GM21529 (cell line): Measurements from ENCODE around the gene KLF7.

ENCODE experiments used
- ATAC-seq: cut with Tn5 transposase; IDR thresholded peaks from one replicate; pipeline ENCODE4 v1.9.1; 2021; ENCODE audit not compliant: unreplicated experiment

Gene KLF7

DNA sequence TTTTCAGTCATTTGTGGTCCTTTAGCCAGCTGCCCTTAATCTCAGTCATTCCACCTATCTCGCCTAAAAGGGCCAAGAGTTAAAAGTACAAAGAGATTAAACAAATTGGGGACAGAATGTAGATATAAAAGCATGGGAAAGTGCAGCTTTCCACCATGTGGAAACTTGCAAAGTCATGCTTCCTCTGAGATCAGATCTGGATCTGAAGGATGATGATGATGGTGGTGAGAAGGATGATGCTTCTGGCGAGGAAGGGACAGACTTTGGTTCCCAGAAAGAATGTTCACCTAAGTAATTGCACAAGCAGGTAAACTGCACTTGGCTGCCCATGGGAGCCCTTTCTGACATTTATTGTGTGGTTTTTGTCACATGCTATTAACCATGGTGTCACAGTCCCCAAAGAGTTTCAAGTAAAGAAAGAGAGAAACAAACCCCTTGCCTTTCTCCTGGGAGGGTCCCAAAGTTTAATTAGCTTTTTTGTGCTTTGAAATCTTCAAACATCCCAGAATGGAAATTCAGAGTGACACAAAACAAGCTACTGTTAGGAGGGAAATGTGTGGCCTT lies 34.7 kb downstream of the KLF7 start:
- ATAC-seq: no peak

DNA sequence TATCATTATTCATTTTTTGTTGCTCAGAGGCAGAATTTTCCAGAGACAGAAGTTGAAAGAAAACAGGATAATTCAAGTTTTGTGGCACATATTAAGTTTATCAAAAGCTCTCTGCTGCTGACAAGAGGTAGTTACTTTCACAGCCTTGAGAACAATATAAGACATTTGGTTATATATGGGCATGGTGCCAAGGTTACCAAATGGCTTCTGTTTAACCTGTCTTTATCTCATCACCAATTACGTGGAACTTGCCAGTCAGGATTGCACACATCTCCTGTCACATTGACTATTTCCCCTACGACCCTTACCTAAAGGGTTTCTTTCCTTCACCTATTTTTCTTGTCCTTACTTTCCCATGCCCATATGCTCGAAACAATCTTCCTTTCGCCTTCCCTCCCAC lies 35.9 kb downstream of the KLF7 start:
- ATAC-seq: no peak

DNA sequence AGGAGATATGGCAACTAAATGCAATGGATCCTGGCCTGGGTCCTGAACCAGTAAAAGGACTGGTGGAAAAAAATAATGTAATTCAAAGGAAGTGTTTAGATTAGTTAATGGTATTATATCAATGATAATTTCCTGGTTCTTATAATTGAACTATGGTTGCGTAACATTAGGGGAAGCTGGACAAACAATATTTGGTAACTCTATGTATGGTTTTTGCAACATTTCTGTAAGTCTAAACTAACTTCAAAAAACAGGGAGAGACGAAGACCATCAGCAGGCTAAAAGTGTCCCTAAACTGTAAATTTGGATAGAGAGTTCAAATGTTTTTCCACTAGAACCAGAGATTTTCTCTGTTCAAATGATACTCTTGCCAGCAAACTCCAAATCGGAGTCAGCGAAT lies 36.9 kb downstream of the KLF7 start:
- no peak for ATAC-seq

DNA sequence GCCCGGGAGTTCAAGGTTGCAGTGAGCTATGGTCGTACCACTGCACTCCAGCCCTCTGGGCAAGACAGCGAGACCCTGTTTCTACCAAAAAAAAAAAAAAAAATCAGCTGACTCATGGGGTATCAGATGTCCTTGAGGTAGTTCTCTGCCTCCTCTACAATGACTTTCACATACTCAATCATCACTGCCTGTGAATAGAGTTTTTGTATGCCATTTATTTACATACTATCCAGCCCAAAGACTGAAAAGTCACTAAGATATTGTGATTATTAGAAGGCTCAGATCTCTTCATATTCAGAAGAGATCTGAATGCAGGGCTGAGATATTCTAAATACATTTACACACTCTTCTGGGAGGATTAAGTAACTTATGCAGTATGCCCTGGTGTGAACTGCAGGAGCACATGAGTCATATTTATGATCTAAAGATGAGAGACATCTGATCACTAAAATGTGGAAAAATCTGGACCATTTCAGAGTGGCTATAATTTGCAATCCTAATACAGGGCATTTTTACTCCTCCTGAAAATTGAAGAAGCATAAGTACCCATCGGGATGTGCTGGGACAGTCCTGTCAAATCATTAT lies 38.9 kb downstream of the KLF7 start:
- ATAC-seq: no peak

DNA sequence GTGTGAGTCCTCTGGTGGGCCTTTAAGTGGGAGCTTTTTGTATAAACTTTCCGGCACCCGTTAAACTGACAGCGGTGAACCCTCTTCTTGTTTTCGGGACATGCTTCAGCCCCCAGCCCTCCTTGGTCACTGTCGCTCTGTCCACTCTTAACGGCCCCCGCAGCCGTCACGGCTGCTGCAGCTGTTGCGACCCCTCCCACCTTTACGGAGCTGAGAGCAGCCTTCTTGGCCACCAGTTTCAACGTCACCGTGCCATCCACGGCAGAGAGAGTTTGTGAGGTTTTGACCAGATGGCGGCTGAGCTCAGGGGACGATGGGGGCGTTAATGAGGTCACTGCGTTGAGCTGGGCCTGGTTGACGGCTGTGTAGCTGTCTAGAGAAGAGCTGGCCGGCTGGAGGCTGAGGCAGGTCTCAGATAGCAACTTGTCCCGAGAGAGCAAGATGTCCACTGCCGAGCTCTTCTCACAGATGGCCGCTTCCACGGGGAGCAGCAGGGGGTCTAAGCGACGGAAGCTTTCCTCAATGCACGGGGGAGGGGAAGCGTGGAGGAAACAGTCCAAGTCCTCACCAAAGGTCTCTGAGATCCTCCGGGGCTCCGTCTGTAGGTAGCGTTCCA lies 41.9 kb downstream of the KLF7 start:
- no peak for ATAC-seq

DNA sequence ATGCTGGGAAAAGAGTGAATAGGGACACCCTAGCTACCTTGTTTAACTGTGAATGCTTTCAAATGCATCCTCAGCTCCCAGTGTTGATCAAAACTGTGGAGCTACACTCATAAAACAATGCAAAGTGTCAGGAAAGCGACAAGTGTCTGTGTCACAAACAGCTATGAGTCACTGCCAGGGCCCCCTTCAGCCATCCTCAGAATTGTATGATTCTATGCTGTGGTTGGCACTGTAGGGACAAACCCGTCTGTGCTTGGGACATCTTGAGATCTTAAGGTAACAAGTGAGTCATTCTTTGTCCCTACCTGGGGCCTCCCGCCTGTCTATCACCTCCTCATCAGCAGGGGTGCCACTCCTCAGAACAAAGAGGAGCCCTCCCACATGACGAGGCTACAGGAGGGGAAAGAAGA lies 42.4 kb downstream of the KLF7 start:
- ATAC-seq: no peak

DNA sequence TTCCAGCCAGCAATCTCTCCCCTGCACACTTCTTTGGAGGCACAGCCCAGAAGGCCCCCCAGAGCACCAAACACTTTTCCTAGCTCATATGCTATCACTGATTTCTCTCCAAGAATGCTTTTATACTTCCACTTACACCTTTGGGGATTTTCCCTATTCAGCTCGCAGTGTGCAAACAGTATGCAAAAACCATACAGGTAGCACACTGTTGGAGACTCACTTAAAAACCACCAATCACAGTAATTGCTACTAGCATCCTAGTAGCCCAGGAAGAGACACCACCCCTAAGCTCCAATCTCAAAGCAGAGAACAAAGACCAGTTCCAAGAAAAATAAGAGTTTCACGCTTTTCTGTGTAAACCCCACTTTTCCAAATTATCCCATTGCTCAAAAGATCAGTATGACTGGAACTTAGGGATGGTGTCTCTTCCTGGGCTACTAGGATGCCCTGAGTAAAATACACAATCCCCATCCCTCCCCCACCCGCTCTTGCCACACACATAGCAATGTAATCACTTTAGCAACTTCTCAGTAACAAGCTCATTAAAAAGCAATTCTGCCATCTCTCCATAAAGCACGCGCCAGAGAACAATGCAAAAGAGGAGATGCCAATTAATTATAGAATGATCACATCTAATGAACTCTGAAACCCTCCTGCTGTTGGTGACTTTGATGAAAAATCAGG lies 43.0 kb downstream of the KLF7 start:
- no peak for ATAC-seq

DNA sequence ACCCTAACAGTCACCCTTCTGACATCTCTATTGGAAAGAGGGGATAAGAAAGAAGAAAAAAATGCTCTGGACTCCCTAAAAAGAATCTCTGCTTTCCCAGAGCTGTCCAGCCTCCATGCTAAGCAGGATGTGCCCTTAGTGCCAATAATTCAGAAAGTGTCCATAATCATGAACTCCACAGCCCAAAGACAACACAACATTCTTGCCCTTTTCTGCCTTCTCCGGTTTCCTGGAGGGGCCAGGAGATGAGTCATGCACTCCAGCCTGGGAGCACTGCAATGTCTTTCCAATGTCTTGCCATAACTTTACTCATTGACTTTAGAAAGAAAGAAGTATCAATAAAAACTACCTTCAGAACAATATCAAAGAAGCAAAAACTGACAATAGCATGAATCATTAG lies 44.0 kb downstream of the KLF7 start:
- no peak for ATAC-seq

DNA sequence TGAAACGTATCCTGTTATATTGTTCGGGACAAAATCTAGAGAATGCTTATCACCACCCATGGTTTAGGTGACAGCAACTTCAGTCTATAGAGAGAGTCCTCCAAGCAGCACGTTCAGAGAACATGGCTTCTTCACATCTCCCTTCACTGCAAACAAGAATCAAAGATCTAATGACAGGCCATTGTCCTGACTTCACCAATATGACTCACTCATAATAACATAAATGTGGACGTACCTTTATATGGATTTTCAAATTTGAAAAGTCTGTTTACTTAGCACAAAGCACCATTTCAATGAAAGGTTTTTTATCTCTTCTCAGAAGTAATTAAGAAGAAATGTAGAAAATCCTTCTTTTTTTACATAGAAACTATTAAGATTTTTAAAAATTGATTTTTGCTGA lies 46.7 kb downstream of the KLF7 start:
- ATAC-seq: no peak

DNA sequence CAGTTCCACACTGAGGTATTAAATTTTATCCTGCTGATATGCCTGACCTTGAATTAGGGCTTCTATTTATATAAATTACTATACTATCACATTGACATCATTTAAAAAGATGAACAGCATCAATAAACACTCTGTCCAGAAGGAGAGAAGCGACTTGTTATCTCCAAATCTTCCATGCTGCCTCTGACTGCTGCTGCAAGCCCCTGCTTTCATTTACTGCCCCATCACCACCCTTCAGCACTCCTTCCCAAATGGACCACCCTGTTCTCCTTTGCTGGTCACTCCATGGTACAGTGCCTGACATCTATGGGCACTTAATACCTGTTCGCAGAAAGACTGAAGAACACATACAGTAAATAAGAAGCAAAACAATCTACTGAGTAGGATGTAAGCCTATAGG lies 48.1 kb downstream of the KLF7 start:
- no peak for ATAC-seq

DNA sequence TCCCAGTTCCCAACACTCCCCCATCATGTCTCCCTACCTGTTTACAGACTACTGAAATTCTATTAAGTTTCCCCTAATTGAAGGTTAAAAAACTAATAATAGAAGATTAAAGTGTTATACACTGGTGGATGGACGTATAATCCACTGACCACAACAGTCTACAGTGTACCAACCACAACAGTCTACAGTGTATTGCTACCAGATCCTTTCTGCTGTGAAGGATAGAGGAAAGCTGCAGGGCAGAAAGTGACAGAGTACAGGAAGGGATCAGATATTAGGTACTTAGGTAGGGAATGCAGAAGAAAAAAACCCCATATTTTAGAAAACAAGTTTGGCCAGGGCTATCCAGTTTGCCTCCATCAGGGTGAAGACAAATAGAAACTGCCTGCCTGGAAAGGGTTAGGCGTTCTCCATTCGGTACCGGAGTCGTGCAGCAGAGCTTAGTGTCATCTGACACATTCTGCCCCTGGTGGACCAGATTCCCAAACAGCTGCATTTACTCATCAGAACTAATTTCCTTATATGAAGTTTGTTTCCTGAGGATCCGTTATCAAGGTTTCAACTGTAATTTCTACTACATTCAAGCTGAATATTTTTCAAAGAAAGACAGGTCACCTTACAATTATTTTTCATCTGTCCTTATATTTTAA lies 49.9 kb downstream of the KLF7 start:
- no peak for ATAC-seq

DNA sequence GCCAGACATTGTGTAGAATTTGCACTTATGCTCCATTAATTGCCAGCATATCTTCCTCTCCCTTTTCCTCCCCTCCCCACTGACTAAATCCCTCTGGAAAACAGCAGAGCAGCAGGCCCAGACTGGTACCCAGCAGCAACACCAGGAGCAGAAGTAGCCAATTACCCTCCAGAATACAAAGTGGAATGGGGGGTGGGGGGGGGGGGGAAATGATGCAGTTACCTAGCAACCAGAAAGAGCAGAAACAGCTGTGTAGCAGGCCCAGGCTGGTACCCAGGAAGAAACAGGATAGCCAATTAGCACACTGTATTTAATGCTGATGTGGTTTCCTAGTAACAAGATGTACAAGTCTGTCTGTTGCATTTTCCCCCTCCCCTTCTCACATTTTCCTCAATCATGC lies 52.3 kb downstream of the KLF7 start:
- no peak for ATAC-seq

DNA sequence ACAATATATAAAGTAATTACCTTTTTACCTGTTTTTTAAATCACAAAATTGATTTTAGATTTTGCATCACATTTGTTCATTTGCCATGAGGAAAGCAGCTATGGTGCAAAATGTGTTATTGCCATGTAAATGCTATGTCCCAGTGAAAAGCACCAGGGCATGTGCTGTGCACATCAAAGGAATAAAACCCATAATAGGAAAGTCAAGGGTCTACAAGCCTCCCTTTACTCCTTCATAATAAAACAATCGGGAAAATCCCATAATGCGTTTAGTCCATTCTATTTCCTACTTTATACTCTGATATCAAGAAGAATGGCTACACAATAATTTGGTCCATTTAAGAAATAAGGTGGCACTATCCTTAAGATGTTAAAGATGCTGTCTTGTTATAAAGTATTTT lies 53.0 kb downstream of the KLF7 start:
- ATAC-seq: no peak

DNA sequence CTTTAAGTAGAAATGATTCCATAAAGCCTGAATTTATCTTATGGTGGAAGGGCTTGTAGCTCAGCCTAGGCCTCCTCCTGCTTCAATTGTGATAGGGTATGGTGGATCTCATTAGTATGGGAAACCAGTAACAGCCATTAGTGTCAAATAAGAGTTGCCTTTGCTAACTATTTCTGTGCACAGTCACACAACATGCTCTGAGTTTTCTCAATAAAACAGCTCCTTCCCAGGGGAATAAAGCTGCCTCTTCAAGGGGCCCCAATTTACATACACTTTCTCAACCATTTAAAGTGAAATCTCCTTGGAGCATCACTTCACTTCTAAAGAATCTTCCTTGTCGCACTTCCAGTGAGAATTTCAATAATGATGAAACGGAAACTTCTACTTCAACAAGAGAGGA lies 53.4 kb downstream of the KLF7 start:
- no peak for ATAC-seq

DNA sequence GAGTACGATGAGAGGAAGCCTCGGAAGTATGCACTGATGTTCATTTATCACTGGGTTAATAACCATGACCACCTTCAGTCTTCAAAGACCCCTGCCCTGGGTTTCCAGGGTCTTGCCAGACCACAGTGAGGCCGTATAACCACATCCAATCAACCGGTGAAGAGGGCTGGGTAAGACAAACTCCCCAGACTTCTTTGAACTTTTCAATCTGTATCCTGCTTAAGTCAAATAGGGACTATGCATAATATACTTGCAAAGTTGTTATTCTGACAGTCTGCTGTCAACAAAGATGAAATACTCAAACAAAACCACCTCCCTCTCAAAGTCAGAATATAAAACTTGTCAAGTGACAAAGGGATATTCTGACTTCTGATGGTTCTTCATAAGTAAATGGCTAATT lies 54.0 kb downstream of the KLF7 start:
- no peak for ATAC-seq

DNA sequence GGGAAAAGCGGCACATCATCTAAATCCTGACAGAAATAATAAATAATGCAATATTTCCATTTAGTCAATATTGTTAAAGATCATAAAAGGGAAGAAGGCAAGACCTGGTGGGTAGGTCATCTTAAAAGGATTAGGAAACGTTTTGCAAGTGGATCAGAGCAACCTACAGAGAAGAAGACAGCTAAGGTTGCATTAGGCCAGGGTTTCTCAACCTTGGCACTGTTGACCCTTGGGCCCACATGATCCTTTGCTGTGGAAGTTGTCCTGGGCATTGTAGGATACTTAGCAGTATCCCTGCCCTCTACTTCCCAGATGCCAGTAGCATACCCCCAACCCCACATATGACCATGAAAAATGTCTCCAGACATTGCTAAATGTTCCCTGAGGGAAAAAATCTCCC lies 55.0 kb downstream of the KLF7 start:
- ATAC-seq: no peak

DNA sequence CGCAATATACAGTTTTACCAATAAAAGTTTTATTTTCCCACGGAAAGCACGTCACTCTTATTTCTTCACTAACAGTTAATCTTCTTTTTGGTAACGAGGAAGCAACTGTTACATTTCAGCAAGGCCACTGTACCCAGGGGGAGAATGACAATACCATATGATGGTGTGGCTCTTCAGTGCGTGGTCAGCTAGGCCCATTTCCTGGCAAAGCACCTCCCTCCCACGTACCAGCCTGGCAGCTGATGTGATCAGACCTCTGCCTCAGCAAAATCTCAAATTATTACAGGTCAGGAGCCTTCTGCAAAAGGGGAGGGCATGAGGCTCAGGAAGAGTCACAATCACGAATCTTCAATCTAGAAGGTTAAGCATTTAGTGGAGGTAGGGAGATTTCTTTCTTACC lies 55.4 kb downstream of the KLF7 start:
- ATAC-seq: no peak

DNA sequence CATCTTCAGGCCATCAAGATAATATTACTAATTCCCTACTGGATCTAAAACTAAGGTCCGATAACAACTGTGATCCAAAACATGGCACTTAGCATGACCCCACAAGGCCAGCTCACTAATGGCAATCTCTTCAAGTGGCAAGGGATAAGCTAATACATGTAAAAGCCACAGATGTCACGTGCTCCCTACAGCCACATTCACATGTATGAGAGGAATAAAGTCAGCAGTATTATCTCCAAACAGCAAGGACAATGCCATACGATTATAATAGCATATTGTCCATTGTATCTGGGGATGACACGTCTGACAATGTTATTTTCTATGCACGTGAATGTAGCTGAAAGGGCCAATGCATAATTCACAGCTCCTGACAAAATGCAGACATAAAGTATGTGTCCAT lies 56.0 kb downstream of the KLF7 start:
- ATAC-seq: no peak

DNA sequence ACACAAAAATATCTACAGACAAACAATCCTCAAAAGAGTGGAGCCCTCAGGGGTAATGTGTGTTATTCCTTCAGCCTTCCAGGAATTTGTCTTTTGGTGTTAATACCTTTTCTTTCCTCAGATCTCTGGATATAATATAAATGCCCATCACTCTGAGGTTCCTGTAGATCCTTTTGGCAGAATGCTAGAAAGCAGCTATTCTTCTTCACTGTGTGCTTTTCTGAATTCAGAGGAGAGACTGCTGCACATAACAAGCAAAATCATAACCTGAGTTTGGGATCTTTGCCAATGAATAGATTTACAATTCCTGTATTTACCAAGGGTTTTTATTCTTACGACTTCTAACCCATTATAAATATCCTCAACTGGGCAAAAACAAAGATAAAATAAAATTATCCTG lies 57.3 kb downstream of the KLF7 start:
- ATAC-seq: no peak

DNA sequence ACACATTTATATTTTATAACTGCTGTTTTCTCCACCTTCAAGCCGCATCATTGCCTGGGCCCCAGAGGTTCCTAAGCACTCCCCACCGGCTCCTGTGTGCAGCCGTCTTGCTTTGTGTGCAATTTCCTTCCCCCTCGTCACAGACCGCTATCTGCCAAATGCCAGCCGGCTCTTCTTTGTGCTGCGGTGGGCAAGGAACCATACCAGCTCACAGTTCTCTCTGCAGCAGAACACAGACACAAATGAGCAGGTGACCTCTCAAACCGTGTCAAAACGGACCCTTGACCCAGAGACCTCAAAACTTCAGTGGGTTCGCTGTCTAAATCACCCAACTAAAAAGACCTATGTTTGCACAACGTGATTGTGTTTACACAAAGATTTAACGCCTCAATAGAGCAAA lies 58.2 kb downstream of the KLF7 start:
- ATAC-seq: no peak

DNA sequence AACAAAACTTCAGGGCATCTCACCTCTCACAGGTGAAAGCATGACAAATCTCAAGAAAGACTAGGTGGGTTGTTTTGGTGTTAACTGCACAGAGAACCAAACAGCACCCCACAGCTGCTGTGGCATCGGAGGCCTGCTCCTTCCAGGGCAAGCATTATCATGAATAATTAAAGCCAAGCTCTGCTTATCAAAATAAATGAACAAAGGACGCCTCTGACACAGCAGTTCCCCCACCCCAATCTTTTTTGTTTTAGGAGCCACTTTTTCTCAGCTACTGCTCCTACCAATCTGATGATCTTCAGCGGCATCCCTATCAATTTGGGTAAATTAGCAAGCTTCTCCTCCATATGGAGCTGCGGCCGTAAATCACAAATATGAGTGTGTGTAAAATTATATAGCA lies 58.6 kb downstream of the KLF7 start:
- ATAC-seq: no peak

DNA sequence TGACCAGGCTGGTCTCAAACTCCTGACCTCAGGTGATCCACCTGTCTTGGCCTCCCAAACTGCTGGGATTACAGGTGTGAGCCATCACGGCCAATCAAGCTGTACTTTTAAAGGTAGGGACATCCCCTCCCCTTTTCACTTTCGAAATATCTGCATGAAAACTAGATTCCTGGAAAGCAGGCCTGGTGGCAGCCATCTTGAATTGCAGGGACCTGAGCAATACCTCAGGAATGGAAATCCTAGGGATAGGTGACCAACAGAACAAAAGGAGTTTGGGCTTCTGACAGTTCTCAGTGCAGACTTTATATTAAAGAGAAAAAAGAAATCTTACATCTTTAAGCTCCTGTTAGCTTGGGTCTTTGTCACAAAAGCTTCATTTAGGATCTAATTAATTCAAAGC lies 62.6 kb downstream of the KLF7 start:
- no peak for ATAC-seq
